Measurements from ENCODE around the gene UGT1A3.

The UGT1A3 gene

DNA sequence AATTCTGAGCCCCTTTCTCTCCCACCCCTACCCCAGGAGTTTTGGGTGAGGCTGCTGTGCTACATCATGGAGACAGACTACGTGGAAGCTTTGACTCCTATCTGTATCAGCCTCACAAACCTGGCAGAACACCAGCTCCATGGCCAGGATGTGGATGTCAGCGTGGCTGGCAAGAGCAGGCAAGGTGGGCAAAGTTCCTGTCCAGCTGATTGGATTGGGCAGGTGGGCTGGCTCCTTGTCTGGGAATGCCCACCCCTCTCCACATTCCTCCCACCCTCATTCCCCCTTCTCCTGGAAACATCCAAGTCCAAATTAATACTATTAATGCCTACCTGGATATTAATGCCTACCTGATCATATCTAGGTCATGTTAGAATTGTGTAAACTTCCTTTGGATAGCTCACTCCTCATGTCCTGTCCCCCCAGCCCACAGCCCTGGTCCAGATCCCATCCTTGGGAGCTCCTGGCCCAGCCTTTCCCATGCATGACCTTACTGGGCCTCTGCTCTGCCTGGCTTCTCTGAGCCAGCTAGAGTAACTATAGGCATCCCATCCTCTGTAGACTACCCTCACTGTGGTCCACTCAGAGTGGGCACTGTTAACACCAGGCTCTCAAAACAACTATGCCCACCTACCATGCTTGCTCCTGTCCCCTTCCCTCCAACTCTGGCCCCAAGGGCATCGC lies 73.4 kb downstream of the UGT1A3 start:
- Histone ChIP-seq H3K4me1 (ENCODE audit: insufficient read depth, low read length, severe bottlenecking) (no peaks in the 10 kb centered on the region), H3K9ac (ENCODE audit: low read length) (no peak overlapping the region), H3K36me3 (ENCODE audit: insufficient read depth, low read length) (no peaks in the 10 kb centered on the region), H3K27ac (ENCODE audit: low read depth, low read length, poor library complexity, severe bottlenecking) (no peak overlapping the region), H4K20me1 (ENCODE audit: insufficient read depth, low read length) (no peaks in the 10 kb centered on the region), H3K9me2 (ENCODE audit: low read depth, low read length) (no peaks in the 10 kb centered on the region), H3K9me3 (ENCODE audit: low read length) (no peaks in the 10 kb centered on the region), H3K79me2 (ENCODE audit: insufficient read depth, low read length) (no peaks in the 10 kb centered on the region), H2AFZ (ENCODE audit: low read length) (no peak overlapping the region), H3F3A (ENCODE audit: insufficient read depth, low read length) (no peaks in the 10 kb centered on the region), H3K4me3 (ENCODE audit: low read depth, low read length, poor library complexity, severe bottlenecking) (no peak overlapping the region), H3K4me2 (ENCODE audit: low read length) (no peak overlapping the region), H3K27me3 (ENCODE audit: insufficient read depth, low read length) (no peaks in the 10 kb centered on the region)
- TF ChIP-seq EZH2 (IDR thresholded peaks at IDR 0.05; ENCODE audit: borderline replicate concordance, low read length): no peak
- TF ChIP-seq, protein P1, sequence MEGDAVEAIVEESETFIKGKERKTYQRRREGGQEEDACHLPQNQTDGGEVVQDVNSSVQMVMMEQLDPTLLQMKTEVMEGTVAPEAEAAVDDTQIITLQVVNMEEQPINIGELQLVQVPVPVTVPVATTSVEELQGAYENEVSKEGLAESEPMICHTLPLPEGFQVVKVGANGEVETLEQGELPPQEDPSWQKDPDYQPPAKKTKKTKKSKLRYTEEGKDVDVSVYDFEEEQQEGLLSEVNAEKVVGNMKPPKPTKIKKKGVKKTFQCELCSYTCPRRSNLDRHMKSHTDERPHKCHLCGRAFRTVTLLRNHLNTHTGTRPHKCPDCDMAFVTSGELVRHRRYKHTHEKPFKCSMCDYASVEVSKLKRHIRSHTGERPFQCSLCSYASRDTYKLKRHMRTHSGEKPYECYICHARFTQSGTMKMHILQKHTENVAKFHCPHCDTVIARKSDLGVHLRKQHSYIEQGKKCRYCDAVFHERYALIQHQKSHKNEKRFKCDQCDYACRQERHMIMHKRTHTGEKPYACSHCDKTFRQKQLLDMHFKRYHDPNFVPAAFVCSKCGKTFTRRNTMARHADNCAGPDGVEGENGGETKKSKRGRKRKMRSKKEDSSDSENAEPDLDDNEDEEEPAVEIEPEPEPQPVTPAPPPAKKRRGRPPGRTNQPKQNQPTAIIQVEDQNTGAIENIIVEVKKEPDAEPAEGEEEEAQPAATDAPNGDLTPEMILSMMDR (IDR thresholded peaks at IDR 0.05; ENCODE audit: low read length): no peak

GRCh38 chr2:233803292-233803911 lies 74.6 kb downstream of the UGT1A3 start:
- H3K4me3 ChIP-seq (ENCODE audit: low read depth, low read length, poor library complexity, severe bottlenecking): no peak overlapping the region
- no peaks in the 10 kb centered on the region for H3K9me2 ChIP-seq (ENCODE audit: low read depth, low read length)
- no peaks in the 10 kb centered on the region for H3K79me2 ChIP-seq (ENCODE audit: insufficient read depth, low read length)
- no peak overlapping the region for H3K9ac ChIP-seq (ENCODE audit: low read length)
- H2AFZ ChIP-seq (ENCODE audit: low read length): no peak overlapping the region
- TF ChIP-seq EZH2 (IDR thresholded peaks at IDR 0.05; ENCODE audit: borderline replicate concordance, low read length): no peak
- TF ChIP-seq, protein P1 (IDR thresholded peaks at IDR 0.05; ENCODE audit: low read length): no peak
- no peak overlapping the region for H3K27ac ChIP-seq (ENCODE audit: low read depth, low read length, poor library complexity, severe bottlenecking)
- H3K27me3 ChIP-seq (ENCODE audit: insufficient read depth, low read length): no peaks in the 10 kb centered on the region
- no peaks in the 10 kb centered on the region for H3K4me1 ChIP-seq (ENCODE audit: insufficient read depth, low read length, severe bottlenecking)
- no peaks in the 10 kb centered on the region for H4K20me1 ChIP-seq (ENCODE audit: insufficient read depth, low read length)
- no peak overlapping the region for H3K4me2 ChIP-seq (ENCODE audit: low read length)
- H3K36me3 ChIP-seq (ENCODE audit: insufficient read depth, low read length): no peaks in the 10 kb centered on the region
- H3F3A ChIP-seq (ENCODE audit: insufficient read depth, low read length): no peaks in the 10 kb centered on the region
- H3K9me3 ChIP-seq (ENCODE audit: low read length): no peaks in the 10 kb centered on the region

GRCh38 chr2:233803994-233804393 lies 75.2 kb downstream of the UGT1A3 start:
- no peak overlapping the region for H3K9ac ChIP-seq (ENCODE audit: low read length)
- no peaks in the 10 kb centered on the region for H3K36me3 ChIP-seq (ENCODE audit: insufficient read depth, low read length)
- TF ChIP-seq, protein P1 (IDR thresholded peaks at IDR 0.05; ENCODE audit: low read length): no peak
- TF ChIP-seq EZH2 (IDR thresholded peaks at IDR 0.05; ENCODE audit: borderline replicate concordance, low read length): no peak
- H4K20me1 ChIP-seq (ENCODE audit: insufficient read depth, low read length): no peaks in the 10 kb centered on the region
- H2AFZ ChIP-seq (ENCODE audit: low read length): no peak overlapping the region
- H3K4me1 ChIP-seq (ENCODE audit: insufficient read depth, low read length, severe bottlenecking): no peaks in the 10 kb centered on the region
- H3K79me2 ChIP-seq (ENCODE audit: insufficient read depth, low read length): no peaks in the 10 kb centered on the region
- H3K4me2 ChIP-seq (ENCODE audit: low read length): no peak overlapping the region
- no peaks in the 10 kb centered on the region for H3K27me3 ChIP-seq (ENCODE audit: insufficient read depth, low read length)
- no peak overlapping the region for H3K4me3 ChIP-seq (ENCODE audit: low read depth, low read length, poor library complexity, severe bottlenecking)
- no peaks in the 10 kb centered on the region for H3K9me3 ChIP-seq (ENCODE audit: low read length)
- no peaks in the 10 kb centered on the region for H3F3A ChIP-seq (ENCODE audit: insufficient read depth, low read length)
- H3K27ac ChIP-seq (ENCODE audit: low read depth, low read length, poor library complexity, severe bottlenecking): no peak overlapping the region
- no peaks in the 10 kb centered on the region for H3K9me2 ChIP-seq (ENCODE audit: low read depth, low read length)
